Esophagus squamous epithelium (tissue), 5 donors: ENCODE results near the gene ZNF595. TPM values are rescaled to one million over a fixed set of nuclear protein-coding genes. Genes with fewer than 3 reads are reported as not detected.

Experiments
- DNase-seq: peaks from one replicate; lab custom pipeline; 2025; lab: John Stamatoyannopoulos, UW
- H3K27ac ChIP-seq, 4 donors: fragments of 200-600 bp; sonication (generic); one replicate each; pipeline ENCODE4 v1.5.1; 2016 to 2019; ENCODE audit warnings: mild to moderate bottlenecking in 1 of 4
- H3K27me3 ChIP-seq, 4 donors: fragments of 200-600 bp; sonication (generic); 1 replicate in 3 of 4; 2 replicates in 1 of 4; pipeline versions ENCODE4 v1.5.1 to v1.6.0; 2017 to 2021; ENCODE audit warnings: antibody characterized with exemption in 1 of 4
- H3K36me3 ChIP-seq, 3 donors: fragments of 200-600 bp; sonication (generic); one replicate each; pipeline ENCODE4 v1.5.1; 2016 to 2019
- H3K4me1 ChIP-seq, 3 donors: fragments of 200-600 bp; sonication (generic); one replicate each; pipeline ENCODE4 v1.5.1; 2017 to 2019
- H3K4me3 ChIP-seq, 4 donors: fragments of 200-600 bp; sonication (generic); 1 replicate in 3 of 4; 2 replicates in 1 of 4; pipeline ENCODE4 v1.5.1; 2016 to 2019; ENCODE audit warnings: mild to moderate bottlenecking in 2 of 4, moderate library complexity in 1 of 4
- H3K9me3 ChIP-seq, 3 donors: fragments of 200-600 bp; sonication (generic); one replicate each; pipeline ENCODE4 v1.5.1; 2016 to 2019
- CTCF ChIP-seq, 6 experiments: fragments of 450-650 bp in 4 of 6; fragments of 200-600 bp in 2 of 6; sonication (generic) in 2 of 6; IDR thresholded peaks; one replicate each; pipeline ENCODE4 v1.5.1; 2016 to 2019; ENCODE audit warnings: antibody characterized with exemption in 6 of 6, mild to moderate bottlenecking in 4 of 6, moderate library complexity in 4 of 6
- POLR2A ChIP-seq, 4 donors: fragments of 450-650 bp; IDR thresholded peaks; one replicate each; pipeline ENCODE4 v1.6.1; 2017; ENCODE audit warnings: antibody characterized with exemption in 4 of 4, mild to moderate bottlenecking in 4 of 4, moderate library complexity in 3 of 4
- WGBS, 2 donors: methylation state at CpG; one replicate each; pipeline ENCODE4 v1.1.5; 2018; 5-methylcytosine and 5-hydroxymethylcytosine counted together
- intact Hi-C: fragments of 100-400 bp; cut with DNase I; formaldehyde crosslinking; loops from one replicate; pipeline ENCODE4 v1.15.0; 2022
- total RNA-seq, 4 donors: library from RNA; depleted of rRNA; stranded (reverse); fragments of >200 nt; gene quantifications; one replicate each; pipeline ENCODE4 v1.1.0, GENCODE V29; 2016
- donor health status: DM: yes; HTN: yes; CAD: no.

ZNF595 gene
- total RNA-seq, 4 donors from 2014 or later: 6.2 to 28.2 (median 8.9) TPM

- Histone ChIP-seq H3K4me3 (peak overlapping the region in 2 of 4 donors; percentile 34 to 53), H3K27ac (no peak overlapping the region), H3K9me3 (peaks cover 0 to 88% (median 21%) of the 10 kb centered on the region in 3 donors), H3K27me3 (peaks cover 0 to 59% (median 7%) of the 10 kb centered on the region in 4 donors), H3K4me1 (peaks cover 0 to 15% (median 6%) of the 10 kb centered on the region in 3 donors), H3K36me3 (no peaks in the 10 kb centered on the region)
- intact Hi-C loops: no loop called here
- TF ChIP-seq POLR2A (IDR thresholded peaks at IDR 0.05): no peak
- no peak for TF ChIP-seq CTCF (IDR thresholded peaks at IDR 0.05)
- WGBS, 2 donors: 18 to 46% methylated on average over 7 to 10 of the region's 91 CpGs
- no peak for DNase-seq
Observed at GRCh38 chr4:107444-108429, 54.6 kb downstream of the ZNF595 start.

GRCh38 chr4:112771-113170, 59.6 kb downstream of the ZNF595 start:
- WGBS, 2 donors: 50 to 75% methylated on average over 1 of the region's 1 CpG
- peaks cover 0 to 52% (median 15%) of the 10 kb centered on the region in 3 donors for H3K9me3 ChIP-seq
- peaks cover 0 to 6% (median 0%) of the 10 kb centered on the region in 3 donors for H3K4me1 ChIP-seq
- TF ChIP-seq CTCF (IDR thresholded peaks at IDR 0.05) (no peak), POLR2A (IDR thresholded peaks at IDR 0.05) (no peak)
- intact Hi-C loops: no loop called here
- DNase-seq: no peak
- H3K27ac ChIP-seq: no peak overlapping the region
- peaks cover 0 to 33% (median 3%) of the 10 kb centered on the region in 4 donors for H3K27me3 ChIP-seq
- no peaks in the 10 kb centered on the region for H3K36me3 ChIP-seq
- no peak overlapping the region for H3K4me3 ChIP-seq

- intact Hi-C loops: no loop called here
- no peak overlapping the region for H3K27ac ChIP-seq
- TF ChIP-seq CTCF (IDR thresholded peaks at IDR 0.05) (no peak), POLR2A (IDR thresholded peaks at IDR 0.05) (no peak)
- H3K4me1 ChIP-seq: no peaks in the 10 kb centered on the region
- H3K9me3 ChIP-seq: peaks cover 0 to 43% (median 15%) of the 10 kb centered on the region in 3 donors
- WGBS, 2 donors: 66 to 75% methylated on average over 2 of the region's 2 CpGs
- H3K36me3 ChIP-seq: no peaks in the 10 kb centered on the region
- DNase-seq: no peak
- H3K4me3 ChIP-seq: no peak overlapping the region
- peaks cover 0 to 24% (median 0%) of the 10 kb centered on the region in 4 donors for H3K27me3 ChIP-seq
Observed at GRCh38 chr4:113732-114131, 60.6 kb downstream of the ZNF595 start.

- no peaks in the 10 kb centered on the region for H3K36me3 ChIP-seq
- intact Hi-C loops: no loop called here
- H3K9me3 ChIP-seq: peaks cover 0 to 43% (median 15%) of the 10 kb centered on the region in 3 donors
- H3K4me1 ChIP-seq: no peaks in the 10 kb centered on the region
- H3K4me3 ChIP-seq: no peak overlapping the region
- no peak for DNase-seq
- H3K27me3 ChIP-seq: peaks cover 0 to 19% (median 0%) of the 10 kb centered on the region in 4 donors
- no peak for TF ChIP-seq POLR2A (IDR thresholded peaks at IDR 0.05)
- no peak for TF ChIP-seq CTCF (IDR thresholded peaks at IDR 0.05)
- no peak overlapping the region for H3K27ac ChIP-seq
Observed at GRCh38 chr4:114149-114548, 61.0 kb downstream of the ZNF595 start.

GRCh38 chr4:116499-116898, 63.4 kb downstream of the ZNF595 start:
- no peaks in the 10 kb centered on the region for H3K27me3 ChIP-seq
- H3K9me3 ChIP-seq: peaks cover 0 to 44% (median 7%) of the 10 kb centered on the region in 3 donors
- no peaks in the 10 kb centered on the region for H3K36me3 ChIP-seq
- no peak for TF ChIP-seq POLR2A (IDR thresholded peaks at IDR 0.05)
- TF ChIP-seq CTCF (IDR thresholded peaks at IDR 0.05): no peak
- H3K4me1 ChIP-seq: no peaks in the 10 kb centered on the region
- DNase-seq: no peak
- 56 to 100% methylated on average over 1 of the region's 1 CpG for WGBS, 2 donors
- intact Hi-C loops: no loop called here
- H3K4me3 ChIP-seq: no peak overlapping the region
- no peak overlapping the region for H3K27ac ChIP-seq
